ENCODE data around the gene MTCL1. TPM values are rescaled to one million over a fixed set of nuclear protein-coding genes. Genes with fewer than 3 reads are reported as not detected.

The MTCL1 gene
- total and polyA plus RNA-seq, 2 of the 8 experiments (the other 6 are each of a cell fraction or from before 2014, with no cell fraction given), result 16.6 to 60.8 TPM

- no peak overlapping the region for H2AK5ac ChIP-seq (ENCODE audit: low read depth, low read length)
- no peaks in the 10 kb centered on the region for H3K79me2 ChIP-seq (ENCODE audit: control insufficient read depth in 1 of 2, insufficient read depth in 2 of 2, low read length in 2 of 2)
- H4K5ac ChIP-seq (ENCODE audit: insufficient read length, low read depth, low read length), result peak overlapping the region; percentile 12
- no peak overlapping the region for H3K27ac ChIP-seq (ENCODE audit: low read depth, low read length)
- H4K8ac ChIP-seq (ENCODE audit: extremely low read depth, insufficient read depth, low read length), result peak overlapping the region; percentile 17; the same call in 1 of the 2 replicates
- H4K91ac ChIP-seq (replicated peaks; ENCODE audit: insufficient read length, low read length), result peak overlapping the region; percentile 61
- H2BK120ac ChIP-seq (replicated peaks; ENCODE audit: low read depth, low read length), result peak overlapping the region; percentile 3
- H3K56ac ChIP-seq (replicated peaks; ENCODE audit: insufficient read length, low read depth, low read length), result no peak overlapping the region
- no peaks in the 10 kb centered on the region for H3K9me3 ChIP-seq (ENCODE audit: insufficient read depth in 2 of 2, low read depth in 1 of 2, low read length in 1 of 2)
- 87% methylated on average over 27 of the region's 36 CpGs; no CpG with 5 or more reads in 1 of the 2 experiments for WGBS, 2 experiments (ENCODE audit: extremely low coverage in 1 of 2, insufficient coverage in 1 of 2, insufficient read length in 1 of 2, insufficient replicate concordance in 2 of 2, low coverage in 1 of 2, low lambda C conversion rate in 2 of 2, missing lambda C conversion rate in 1 of 2)
- CTCF ChIA-PET (ENCODE audit: partially characterized antibody), result interaction anchor here (0.6 to 4.5 kb wide), 7 partner anchors 13 to 858 kb away, joined by 3 to 31 read pairs (median 5); no protein-coding TSS in a partner anchor
- peak overlapping the region; percentile 82; the same call in 1 of the 2 replicates for H2BK15ac ChIP-seq (ENCODE audit: low read length)
- H3K4ac ChIP-seq (replicated peaks; ENCODE audit: insufficient read length, low read depth, low read length), result no peak overlapping the region
- DNase-seq (ENCODE audit: low read depth in 1 of 2, low spot score in 2 of 2), result no peak
- H2BK5ac ChIP-seq (ENCODE audit: low read depth, low read length), result 0 out of 2 replicates have a peak overlapping the region, but pooled peaks have one; percentile 8
- no peaks in the 10 kb centered on the region for H3K79me1 ChIP-seq (ENCODE audit: low read depth, low read length)
- H3K4me3 ChIP-seq (ENCODE audit: extremely low read depth in 1 of 4, insufficient read depth in 2 of 4, low read depth in 3 of 4, low read length in 4 of 4), result no peak overlapping the region
- H2AFZ ChIP-seq (ENCODE audit: low read length), result no peak overlapping the region
- peak overlapping the region; percentile 74 for H3K18ac ChIP-seq (ENCODE audit: extremely low read depth, low read length)
- H3K9ac ChIP-seq (replicated peaks in 1 of 4; ENCODE audit: extremely low read depth in 1 of 4, low read depth in 3 of 4, low read length in 3 of 4), result no peak overlapping the region
- no peak for FAIRE-seq
- peak overlapping the region; percentile 69; the same call in 1 of the 2 replicates for H2BK20ac ChIP-seq (ENCODE audit: low read length)
- H3K36me3 ChIP-seq (ENCODE audit: control insufficient read depth in 2 of 4, insufficient read depth in 4 of 4, low read length in 3 of 4), result no peaks in the 10 kb centered on the region
- POLR2A ChIA-PET (ENCODE audit: partially characterized antibody), result no interaction called here
- peaks cover 5 to 21% (median 13%) of the 10 kb centered on the region in 4 experiments for H3K4me1 ChIP-seq (replicated peaks in 1 of 4; ENCODE audit: control insufficient read depth in 3 of 4, insufficient read depth in 4 of 4, low read length in 3 of 4)
- no peak overlapping the region for H3K4me2 ChIP-seq (ENCODE audit: insufficient read depth in 1 of 2, low read depth in 2 of 2, low read length in 2 of 2)
- no peaks in the 10 kb centered on the region for H4K20me1 ChIP-seq (replicated peaks in 1 of 2; ENCODE audit: control insufficient read depth in 1 of 2, insufficient read depth in 2 of 2, low read length in 2 of 2)
- H3K14ac ChIP-seq (ENCODE audit: insufficient read length), result no peak overlapping the region
- H2BK12ac ChIP-seq (ENCODE audit: low read depth, low read length), result peak overlapping the region; percentile 35; the same call in 1 of the 2 replicates
- no peak overlapping the region for H3K23ac ChIP-seq (ENCODE audit: insufficient read length)
- H3K23me2 ChIP-seq (ENCODE audit: low read depth, low read length), result no peaks in the 10 kb centered on the region; the same call in 1 of the 2 replicates
- H3K27me3 ChIP-seq (replicated peaks in 1 of 4; ENCODE audit: control insufficient read depth in 3 of 4, extremely low read depth in 1 of 4, insufficient read depth in 3 of 4, low read length in 3 of 4), result no peaks in the 10 kb centered on the region
- TF ChIP-seq ASH2L (IDR thresholded peaks at IDR 0.05; ENCODE audit: low read length) (no peak), SRF (IDR thresholded peaks at IDR 0.05; ENCODE audit: low read depth, low read length) (no peak), CHD1 (IDR thresholded peaks at IDR 0.05; ENCODE audit: low read depth, low read length) (no peak), POLR2AphosphoS5 (IDR thresholded peaks at IDR 0.05; ENCODE audit: low read depth, low read length) (no peak), CBX8 (IDR thresholded peaks at IDR 0.05; ENCODE audit: borderline replicate concordance, low read depth, low read length) (no peak), RNF2 (IDR thresholded peaks at IDR 0.05; ENCODE audit: borderline replicate concordance, low read depth, low read length, missing control alignments, poor library complexity, severe bottlenecking) (no peak), EZH2 (IDR thresholded peaks at IDR 0.05; ENCODE audit: low read depth, low read length, severe bottlenecking) (no peak), EP300 (IDR thresholded peaks at IDR 0.05; ENCODE audit: borderline replicate concordance in 1 of 2, low read depth in 2 of 2, low read length in 2 of 2) (no peak)
- TF ChIP-seq, protein P1, sequence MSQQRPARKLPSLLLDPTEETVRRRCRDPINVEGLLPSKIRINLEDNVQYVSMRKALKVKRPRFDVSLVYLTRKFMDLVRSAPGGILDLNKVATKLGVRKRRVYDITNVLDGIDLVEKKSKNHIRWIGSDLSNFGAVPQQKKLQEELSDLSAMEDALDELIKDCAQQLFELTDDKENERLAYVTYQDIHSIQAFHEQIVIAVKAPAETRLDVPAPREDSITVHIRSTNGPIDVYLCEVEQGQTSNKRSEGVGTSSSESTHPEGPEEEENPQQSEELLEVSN (IDR thresholded peaks at IDR 0.05), result no peak
- TF ChIP-seq, protein P2, sequence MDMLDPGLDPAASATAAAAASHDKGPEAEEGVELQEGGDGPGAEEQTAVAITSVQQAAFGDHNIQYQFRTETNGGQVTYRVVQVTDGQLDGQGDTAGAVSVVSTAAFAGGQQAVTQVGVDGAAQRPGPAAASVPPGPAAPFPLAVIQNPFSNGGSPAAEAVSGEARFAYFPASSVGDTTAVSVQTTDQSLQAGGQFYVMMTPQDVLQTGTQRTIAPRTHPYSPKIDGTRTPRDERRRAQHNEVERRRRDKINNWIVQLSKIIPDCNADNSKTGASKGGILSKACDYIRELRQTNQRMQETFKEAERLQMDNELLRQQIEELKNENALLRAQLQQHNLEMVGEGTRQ (IDR thresholded peaks at IDR 0.05; ENCODE audit: low read length), result no peak
Measured at GRCh38 chr18:8659609-8660242, 45.6 kb upstream of the MTCL1 start.
